IPS-18c (cell line): ENCODE results near the gene DLG1.
"Not testable (repeated sequence)": the region's sequence is repeated elsewhere in the genome, so short reads cannot be mapped to it uniquely, and the experiment has no call there.

Source experiments
- H3K4me3 ChIP-seq: 2 replicates; pipeline ENCODE4 v1.7.0; 2013; ENCODE audit warnings: low read depth, mild to moderate bottlenecking, low read length, moderate library complexity; ENCODE audit not compliant: insufficient read depth
- H3K9me3 ChIP-seq: one replicate; pipeline ENCODE4 v1.6.1; 2013; ENCODE audit warnings: mild to moderate bottlenecking, low read length, moderate library complexity; ENCODE audit not compliant: control insufficient read depth, insufficient read depth

Gene DLG1

GRCh38 chr3:197297476-197298340, 704 bp downstream of the DLG1 start:
- Histone ChIP-seq H3K4me3 (peak overlapping the region; percentile 89), H3K9me3 (no peaks in the 10 kb centered on the region)

DNA sequence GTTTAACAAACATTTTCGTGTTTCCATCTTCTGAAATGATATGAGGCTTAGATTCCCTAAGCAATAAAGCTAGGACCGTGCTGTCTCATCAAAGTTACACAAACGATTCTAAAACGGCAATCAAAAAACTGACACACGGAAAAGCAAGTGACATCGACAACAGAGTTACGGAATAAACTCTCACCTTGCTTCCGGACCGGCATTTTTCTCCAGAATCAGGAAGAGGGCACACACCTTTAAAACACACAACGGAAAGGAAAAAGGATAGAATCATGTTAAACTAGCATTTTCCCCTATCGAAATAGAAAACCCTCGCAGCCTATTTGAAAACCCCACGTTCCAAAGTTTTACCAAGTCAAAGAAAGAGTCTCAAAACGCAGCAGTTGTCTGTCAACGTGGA, 1.4 kb downstream of the DLG1 start:
- H3K4me3 ChIP-seq = peak overlapping the region; percentile 89

DNA sequence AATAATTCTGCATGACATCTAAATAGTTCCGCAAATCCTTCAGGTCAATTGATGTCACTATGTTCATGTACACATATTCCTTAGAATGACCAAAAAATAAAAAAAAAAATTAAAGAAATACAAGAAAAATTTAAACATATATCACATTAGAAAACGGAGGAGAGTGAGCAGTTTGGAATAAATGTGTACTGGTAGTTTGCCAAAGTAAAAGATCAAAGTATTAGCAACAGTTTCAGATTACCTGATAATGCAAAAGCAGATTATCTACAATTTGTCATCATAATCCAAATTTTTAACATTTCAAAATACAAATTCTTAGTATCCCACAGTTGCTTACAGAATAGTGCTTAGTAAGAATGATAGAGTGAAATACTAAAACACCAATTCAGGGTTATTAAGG, 1.9 kb downstream of the DLG1 start:
- Histone ChIP-seq H3K4me3 (peak overlapping the region; percentile 89; the same call in 1 of the 2 replicates), H3K9me3 (no peaks in the 10 kb centered on the region)

More for the DNA sequence above, 1.4 kb downstream of the DLG1 start:
- no peaks in the 10 kb centered on the region for H3K9me3 ChIP-seq

DNA sequence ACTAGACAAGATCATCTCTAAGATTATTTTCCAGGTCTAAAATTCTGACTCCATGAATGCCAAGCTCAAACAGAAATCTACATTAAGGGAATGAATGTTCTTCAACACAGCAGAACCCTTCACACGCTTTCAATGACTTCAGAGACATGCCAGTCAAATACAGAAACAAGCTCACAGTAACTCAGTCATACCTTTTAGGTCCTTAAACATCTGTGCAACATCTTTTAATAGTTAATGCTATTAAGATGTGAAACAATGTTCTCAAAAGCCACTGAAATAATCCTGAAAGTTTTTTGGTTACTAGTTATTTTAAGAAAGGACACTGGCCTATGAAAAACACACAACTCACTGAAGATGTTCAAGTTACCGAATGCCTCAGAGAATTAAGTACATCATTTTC, 2.5 kb downstream of the DLG1 start:
- no peak overlapping the region for H3K4me3 ChIP-seq
- no peaks in the 10 kb centered on the region for H3K9me3 ChIP-seq

GRCh38 chr3:197293605-197294237, 4.7 kb downstream of the DLG1 start:
- Histone ChIP-seq H3K9me3 (no peaks in the 10 kb centered on the region), H3K4me3 (no peak overlapping the region)

- Histone ChIP-seq H3K4me3 (no peak overlapping the region), H3K9me3 (no peaks in the 10 kb centered on the region)
These were observed 5.8 kb downstream of the DLG1 start for GRCh38 chr3:197292648-197293047.

- Histone ChIP-seq H3K9me3 (no peaks in the 10 kb centered on the region), H3K4me3 (no peak overlapping the region)
These were observed 6.2 kb downstream of the DLG1 start for GRCh38 chr3:197292083-197292646.

DNA sequence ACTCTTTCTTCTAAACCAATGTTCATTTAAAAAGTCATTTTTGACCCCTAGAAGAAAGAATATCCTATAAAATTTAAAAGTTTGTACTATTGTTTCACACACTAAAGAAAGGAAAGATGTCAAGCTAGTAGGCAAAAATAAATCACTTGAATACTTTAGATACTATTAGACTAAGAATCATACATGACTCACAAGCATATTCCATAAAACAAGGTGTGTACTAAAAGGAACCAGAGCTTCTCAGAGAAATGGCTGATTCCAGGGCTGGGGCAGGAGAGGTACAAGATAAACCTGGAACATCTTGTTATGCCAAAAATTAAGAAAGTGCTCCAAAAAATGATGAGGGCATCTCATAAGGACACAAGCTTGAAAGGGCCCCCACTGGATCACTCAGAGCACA, 8.7 kb downstream of the DLG1 start:
- H3K4me3 ChIP-seq = no peak overlapping the region
- no peaks in the 10 kb centered on the region for H3K9me3 ChIP-seq

GRCh38 chr3:197286678-197287077, 11.7 kb downstream of the DLG1 start:
- H3K9me3 ChIP-seq = no peaks in the 10 kb centered on the region

GRCh38 chr3:197285557-197285956, 12.9 kb downstream of the DLG1 start:
- no peaks in the 10 kb centered on the region for H3K9me3 ChIP-seq
- H3K4me3 ChIP-seq = no peak overlapping the region

More at GRCh38 chr3:197286678-197287077, 11.7 kb downstream of the DLG1 start:
- H3K4me3 ChIP-seq = no peak overlapping the region

- H3K9me3 ChIP-seq = no peaks in the 10 kb centered on the region
- H3K4me3 ChIP-seq = no peak overlapping the region
These were observed 15.4 kb downstream of the DLG1 start for GRCh38 chr3:197283045-197283444.

DNA sequence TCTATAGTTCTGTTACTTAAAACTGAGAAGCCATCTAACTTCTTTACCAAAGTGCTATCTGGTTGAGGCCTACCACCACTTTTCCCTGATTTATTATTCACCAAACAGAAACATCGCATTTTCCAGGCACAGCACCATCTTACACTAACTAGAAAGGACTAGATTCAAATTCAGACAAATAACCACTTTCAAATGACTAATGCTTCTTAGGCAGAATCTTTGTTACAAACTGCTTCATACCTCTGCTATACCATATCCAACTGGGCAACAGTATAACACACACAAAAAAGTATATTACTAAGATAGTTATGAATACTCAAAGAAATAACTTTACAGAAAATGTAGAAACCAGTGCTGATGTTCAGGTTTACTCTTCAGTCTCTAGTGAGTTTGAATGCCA, 16.6 kb downstream of the DLG1 start:
- Histone ChIP-seq H3K9me3 (no peaks in the 10 kb centered on the region), H3K4me3 (no peak overlapping the region)

DNA sequence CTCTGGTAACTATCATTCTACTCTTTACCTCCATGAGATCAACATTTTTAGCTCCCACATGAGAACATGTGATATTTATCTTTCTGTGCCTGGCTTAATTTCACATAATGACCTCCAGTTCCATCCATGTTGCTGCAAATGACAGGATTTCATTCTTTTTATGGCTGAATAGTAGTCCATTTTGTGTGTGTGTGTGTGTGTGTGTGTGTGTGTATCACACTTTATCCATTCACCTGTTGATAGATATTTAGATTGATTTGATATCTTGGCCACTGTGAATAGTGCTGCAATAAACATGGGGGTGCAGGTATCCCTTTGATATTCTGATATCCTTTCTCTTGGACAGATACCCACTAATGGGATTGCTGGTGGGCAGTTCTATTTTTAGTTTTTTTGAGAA, 18.3 kb downstream of the DLG1 start:
- no peaks in the 10 kb centered on the region for H3K9me3 ChIP-seq
- no peak overlapping the region for H3K4me3 ChIP-seq

DNA sequence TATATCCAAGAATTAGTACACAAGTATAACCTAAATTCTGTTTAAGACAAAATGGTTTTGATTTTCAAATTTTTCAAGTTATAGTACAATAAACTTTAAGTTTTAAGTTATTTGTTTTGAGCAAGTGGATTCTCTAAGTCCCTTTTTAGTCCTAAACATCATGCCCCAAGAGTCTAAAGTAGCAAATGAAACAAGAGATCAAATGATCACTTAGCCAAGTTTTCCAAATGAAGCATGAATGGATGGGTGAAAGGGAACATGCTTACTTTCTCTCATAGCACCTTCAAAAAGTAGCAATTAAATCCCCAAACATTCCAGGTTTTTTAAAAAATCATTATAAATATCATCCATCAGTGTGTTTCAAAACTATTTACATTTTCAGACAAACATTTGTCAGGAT, 19.5 kb downstream of the DLG1 start:
- Histone ChIP-seq H3K4me3 (no peak overlapping the region), H3K9me3 (no peaks in the 10 kb centered on the region)

DNA sequence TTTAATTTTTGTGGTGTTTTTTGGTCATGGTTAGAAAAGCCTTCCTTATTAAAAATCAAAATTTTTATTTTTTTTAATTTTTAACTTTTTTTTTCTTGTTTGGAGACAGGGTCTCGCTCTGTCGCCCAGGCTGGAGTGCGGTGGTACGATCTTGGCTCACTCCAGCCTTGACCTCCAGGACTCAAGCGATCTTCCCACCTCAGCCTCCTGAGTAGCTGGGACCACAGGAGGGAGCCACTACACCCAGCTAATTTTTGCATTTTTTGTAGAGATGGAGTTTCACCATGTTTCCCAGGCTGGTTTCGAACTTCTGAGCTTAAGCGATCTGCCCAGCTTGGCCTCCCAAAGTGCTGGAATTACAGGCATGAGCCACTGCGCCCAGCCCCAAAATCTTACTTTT, 21.6 kb downstream of the DLG1 start:
- not testable (repeated sequence) for H3K4me3 ChIP-seq, H3K9me3 ChIP-seq

DNA sequence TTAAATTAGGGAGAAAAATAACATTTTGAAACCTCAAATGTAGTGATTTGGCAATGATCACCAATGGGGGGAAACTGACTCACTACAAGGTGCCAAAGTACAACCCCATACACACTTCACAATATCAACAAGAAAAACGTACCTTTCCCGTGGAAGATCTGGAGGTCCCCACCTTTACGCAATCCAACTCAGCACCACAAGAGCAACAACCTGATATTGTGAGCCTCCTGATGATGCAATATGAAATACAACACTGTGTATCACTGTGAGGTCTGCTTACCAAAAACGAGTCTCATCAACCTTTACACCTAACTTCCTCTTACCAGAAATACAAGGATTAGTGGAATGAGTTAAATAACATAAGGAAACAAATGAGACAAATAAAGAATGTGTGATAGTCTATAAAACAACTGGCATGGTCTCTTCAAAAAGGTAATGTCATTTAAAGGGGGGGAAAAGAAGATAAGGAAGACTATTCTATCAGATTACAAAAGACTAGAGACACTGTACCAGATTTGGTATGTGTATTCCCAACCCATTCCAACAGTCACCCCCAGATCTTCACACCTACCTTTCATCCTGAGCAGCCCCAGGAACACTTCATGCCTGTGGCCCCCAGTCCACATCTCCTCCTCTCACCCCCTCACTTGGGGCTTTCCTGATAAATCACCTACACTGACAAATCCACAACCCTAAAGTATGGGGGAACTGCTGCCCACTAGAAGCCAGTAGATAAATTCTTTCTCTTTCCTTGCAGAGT, 27.7 kb downstream of the DLG1 start:
- H3K4me3 ChIP-seq = no peak overlapping the region
- no peaks in the 10 kb centered on the region for H3K9me3 ChIP-seq

- Histone ChIP-seq H3K9me3 (no peaks in the 10 kb centered on the region), H3K4me3 (no peak overlapping the region)
These were observed 29.4 kb downstream of the DLG1 start for GRCh38 chr3:197269024-197269423.
